HepG2 (cell line): Measurements from ENCODE around the gene FOXK2. TPM values are rescaled to one million over a fixed set of nuclear protein-coding genes. Genes with fewer than 3 reads are reported as not detected.

Experiments used
- ARID2 ChIP-seq: sonication (generic); formaldehyde crosslinking; IDR thresholded peaks from 2 replicates; pipeline ENCODE4 v1.8.1; 2022; ENCODE audit warnings: mild to moderate bottlenecking, missing genetic modification reagents, borderline replicate concordance
- BRCA1 ChIP-seq: sonication (generic); formaldehyde crosslinking; IDR thresholded peaks from 2 replicates; pipeline ENCODE4 v1.4.0; 2020; ENCODE audit warnings: missing genetic modification reagents
- CREM ChIP-seq, 2 experiments: sonication (generic) in 1 of 2; formaldehyde crosslinking in 1 of 2; IDR thresholded peaks; 2 replicates each; pipeline versions ENCODE4 v1.4.0 to v1.6.1; 2016 to 2020; ENCODE audit warnings: antibody characterized with exemption in 1 of 2, mild to moderate bottlenecking in 1 of 2, missing genetic modification reagents in 1 of 2
- EP300 ChIP-seq, 3 experiments: sonication (generic) in 1 of 3; formaldehyde crosslinking in 1 of 3; IDR thresholded peaks; 2 replicates each; pipeline versions ENCODE4 v1.5.1 to v1.6.1; 2011 to 2020; ENCODE audit warnings: low read depth in 2 of 3, low read length in 2 of 3, borderline replicate concordance in 1 of 3, improper control_type of control experiment in 1 of 3, mild to moderate bottlenecking in 1 of 3, missing genetic modification reagents in 1 of 3, moderate library complexity in 1 of 3
- ERF ChIP-seq: IDR thresholded peaks from 2 replicates; pipeline ENCODE4 v1.6.1; 2018; ENCODE audit warnings: missing biosample characterization, missing genetic modification reagents
- FOXK2 ChIP-seq: fragments of 450-650 bp; IDR thresholded peaks from 2 replicates; pipeline ENCODE4 v1.6.1; 2016
- HDAC1 ChIP-seq: sonication (generic); formaldehyde crosslinking; IDR thresholded peaks from 2 replicates; pipeline ENCODE4 v1.5.1; 2020; ENCODE audit warnings: mild to moderate bottlenecking, missing genetic modification reagents
- HNRNPUL1 ChIP-seq: fragments of 200-400 bp; formaldehyde crosslinking; IDR thresholded peaks from 2 replicates; pipeline ENCODE4 v1.6.1; 2017; ENCODE audit warnings: low read depth, mild to moderate bottlenecking, low read length, moderate library complexity
- MIER2 ChIP-seq: IDR thresholded peaks from 2 replicates; pipeline ENCODE4 v1.6.1; 2016; ENCODE audit warnings: missing biosample characterization, missing genetic modification reagents
- NR1H2 ChIP-seq: sonication (generic); formaldehyde crosslinking; IDR thresholded peaks from 2 replicates; pipeline ENCODE4 v1.8.1; 2022; ENCODE audit warnings: low read depth, missing genetic modification reagents, borderline replicate concordance
- ONECUT2 ChIP-seq: sonication (generic); formaldehyde crosslinking; IDR thresholded peaks from 2 replicates; pipeline ENCODE4 v1.4.0; 2020; ENCODE audit warnings: missing genetic modification reagents
- POGZ ChIP-seq: sonication (generic); formaldehyde crosslinking; IDR thresholded peaks from 2 replicates; pipeline ENCODE4 v1.4.0; 2020; ENCODE audit warnings: mild to moderate bottlenecking, missing genetic modification reagents
- POLR2AphosphoS2 ChIP-seq: IDR thresholded peaks from 2 replicates; pipeline ENCODE4 v1.6.1; 2011; ENCODE audit warnings: low read depth, low read length, improper control_type of control experiment
- REL ChIP-seq: sonication (generic); formaldehyde crosslinking; conservative IDR thresholded peaks from 2 replicates; pipeline ENCODE4 v1.8.0; 2022; ENCODE audit warnings: mild to moderate bottlenecking, missing genetic modification reagents, moderate library complexity
- RFX1 ChIP-seq: fragments of 450-650 bp; IDR thresholded peaks from 2 replicates; pipeline ENCODE4 v1.6.1; 2017
- SAP130 ChIP-seq: IDR thresholded peaks from 2 replicates; pipeline ENCODE4 v1.6.1; 2016; ENCODE audit warnings: low read depth
- TCF7L2 ChIP-seq: IDR thresholded peaks from 2 replicates; pipeline ENCODE4 v1.6.1; 2011; ENCODE audit warnings: mild to moderate bottlenecking, low read depth, low read length, moderate library complexity
- ZFP37 ChIP-seq: sonication (generic); formaldehyde crosslinking; IDR thresholded peaks from 2 replicates; pipeline ENCODE4 v1.4.0; 2020; ENCODE audit warnings: missing genetic modification reagents, borderline replicate concordance
- ZNF234 ChIP-seq: sonication (generic); formaldehyde crosslinking; conservative IDR thresholded peaks from 2 replicates; pipeline ENCODE4 v1.5.1; 2020; ENCODE audit warnings: mild to moderate bottlenecking, missing genetic modification reagents
- ZNF543 ChIP-seq: sonication (generic); formaldehyde crosslinking; IDR thresholded peaks from 2 replicates; pipeline ENCODE4 v1.4.0; 2020; ENCODE audit warnings: mild to moderate bottlenecking, missing genetic modification reagents
- ZNF891 ChIP-seq: sonication (generic); formaldehyde crosslinking; IDR thresholded peaks from 2 replicates; pipeline ENCODE4 v1.5.0; 2020; ENCODE audit warnings: mild to moderate bottlenecking, missing genetic modification reagents
- polyA plus RNA-seq, 8 experiments: library from polyadenylated mRNA; depleted of rRNA in 3 of 8; stranded (reverse) in 7 of 8; unstranded in 1 of 8; fragments of >200 nt; fragmentation: Illumina TruSeq in 4 of 8; extraction: Trizol in 4 of 8; gene quantifications; 2 replicates each; pipeline versions ENCODE4 v1.2.1 to v1.2.3, GENCODE V29; 2011 to 2016; ENCODE audit warnings: low read depth in 4 of 8, missing spikeins in 1 of 8, mixed read lengths in 1 of 8; ENCODE audit not compliant: insufficient read depth in 1 of 8
- total RNA-seq, 5 experiments: library from RNA; depleted of rRNA; stranded (reverse); fragments of >200 nt; fragmentation: Illumina TruSeq; extraction: Trizol; gene quantifications; 2 replicates each; pipeline ENCODE4 v1.2.3, GENCODE V29; 2016; ENCODE audit warnings: low read depth in 1 of 5
- TF ChIP-seq, protein P1 (sequence below): IDR thresholded peaks from 2 replicates; pipeline ENCODE4 v1.6.1; 2016; ENCODE audit warnings: low read depth, missing genetic modification reagents, missing compliant biosample characterization
- TF ChIP-seq, protein P2 (sequence below): sonication (generic); formaldehyde crosslinking; IDR thresholded peaks from 2 replicates; pipeline ENCODE4 v1.5.1; 2020; ENCODE audit warnings: missing genetic modification reagents, mild to moderate bottlenecking, borderline replicate concordance

The FOXK2 gene
- total and polyA plus RNA-seq, 2 of the 13 experiments (the other 11 are each of a cell fraction or from before 2014, with no cell fraction given), result 67.1 to 67.2 TPM

DNA sequence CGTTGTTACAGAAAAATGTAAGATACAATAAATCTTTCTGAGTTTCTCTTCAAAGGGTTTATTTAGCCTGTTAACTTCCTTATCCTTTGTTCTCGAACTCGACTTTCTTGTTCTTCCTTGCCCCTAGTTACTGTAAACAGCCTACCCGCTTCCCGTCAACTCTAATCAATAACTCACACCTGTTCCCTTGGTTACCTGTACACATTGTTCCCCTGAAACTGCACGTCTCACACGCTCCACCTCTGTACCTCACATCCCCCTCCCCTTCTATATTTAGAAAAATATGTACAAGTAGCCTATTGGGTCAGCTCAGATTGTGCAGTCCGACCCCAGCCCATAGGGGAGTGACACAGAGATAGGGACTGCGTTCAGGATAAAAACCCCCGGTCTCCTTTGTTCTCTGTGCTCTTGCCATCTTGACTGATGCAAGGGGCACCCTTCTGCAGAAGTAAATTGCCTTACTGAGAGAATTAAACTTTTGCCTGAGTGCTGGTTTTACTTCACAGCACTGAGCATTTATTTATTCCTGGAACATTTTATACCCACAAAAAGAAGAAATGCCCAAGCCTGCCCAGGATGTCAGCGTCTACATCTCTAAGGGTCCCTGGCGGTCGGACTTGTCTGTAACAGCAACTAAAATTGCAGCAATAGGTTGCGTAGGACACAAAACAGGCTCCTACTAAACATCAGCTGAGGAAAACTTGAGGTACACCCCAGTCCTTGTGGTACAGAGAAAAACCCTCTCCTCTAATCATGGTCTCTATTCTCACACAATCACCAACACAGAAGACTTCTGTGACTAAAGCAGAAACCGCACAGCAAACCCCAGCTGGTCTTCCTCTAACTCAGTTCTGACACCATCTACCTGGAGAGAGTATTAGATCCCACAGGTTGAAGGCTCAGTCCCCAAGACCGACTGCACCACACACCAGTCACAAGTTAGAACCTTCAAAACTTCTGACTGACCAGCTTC, 117.4 kb downstream of the FOXK2 start (continued):
- TF ChIP-seq HNRNPUL1 (no peak), SAP130 (CRISPR knock-in tag) (peak; percentile 63), TCF7L2 (no peak), ERF (CRISPR knock-in tag) (no peak), ZNF234 (CRISPR knock-in tag) (no peak), BRCA1 (CRISPR knock-in tag) (no peak), CREM (IDR thresholded peaks at IDR 0.05) (0 out of 2 replicates have a peak, but pooled peaks have one; percentile 15), CREM (CRISPR knock-in tag; IDR thresholded peaks at IDR 0.05) (no peak), NR1H2 (CRISPR knock-in tag) (no peak), EP300 (IDR thresholded peaks at IDR 0.05; ENCODE audit: low read depth in 2 of 2, low read length in 2 of 2) (peak in 1 of 2 experiments; percentile 61; a peak in 1 of 4 replicates), EP300 (CRISPR knock-in tag; IDR thresholded peaks at IDR 0.05; ENCODE audit: borderline replicate concordance) (no peak), ZNF543 (CRISPR knock-in tag) (no peak), ARID2 (CRISPR knock-in tag) (0 out of 2 replicates have a peak, but pooled peaks have one; percentile 43), ZFP37 (no peak), REL (CRISPR knock-in tag) (no peak), HDAC1 (CRISPR knock-in tag) (peak; percentile 69), POGZ (CRISPR knock-in tag) (0 out of 2 replicates have a peak, but pooled peaks have one; percentile 46), POLR2AphosphoS2 (no peak), FOXK2 (peak; percentile 59; the same call in 1 of the 2 replicates), ONECUT2 (peak; percentile 55; the same call in 1 of the 2 replicates), MIER2 (CRISPR knock-in tag) (no peak), RFX1 (peak; percentile 71), ZNF891 (CRISPR knock-in tag) (no peak)
- TF ChIP-seq, protein P1, sequence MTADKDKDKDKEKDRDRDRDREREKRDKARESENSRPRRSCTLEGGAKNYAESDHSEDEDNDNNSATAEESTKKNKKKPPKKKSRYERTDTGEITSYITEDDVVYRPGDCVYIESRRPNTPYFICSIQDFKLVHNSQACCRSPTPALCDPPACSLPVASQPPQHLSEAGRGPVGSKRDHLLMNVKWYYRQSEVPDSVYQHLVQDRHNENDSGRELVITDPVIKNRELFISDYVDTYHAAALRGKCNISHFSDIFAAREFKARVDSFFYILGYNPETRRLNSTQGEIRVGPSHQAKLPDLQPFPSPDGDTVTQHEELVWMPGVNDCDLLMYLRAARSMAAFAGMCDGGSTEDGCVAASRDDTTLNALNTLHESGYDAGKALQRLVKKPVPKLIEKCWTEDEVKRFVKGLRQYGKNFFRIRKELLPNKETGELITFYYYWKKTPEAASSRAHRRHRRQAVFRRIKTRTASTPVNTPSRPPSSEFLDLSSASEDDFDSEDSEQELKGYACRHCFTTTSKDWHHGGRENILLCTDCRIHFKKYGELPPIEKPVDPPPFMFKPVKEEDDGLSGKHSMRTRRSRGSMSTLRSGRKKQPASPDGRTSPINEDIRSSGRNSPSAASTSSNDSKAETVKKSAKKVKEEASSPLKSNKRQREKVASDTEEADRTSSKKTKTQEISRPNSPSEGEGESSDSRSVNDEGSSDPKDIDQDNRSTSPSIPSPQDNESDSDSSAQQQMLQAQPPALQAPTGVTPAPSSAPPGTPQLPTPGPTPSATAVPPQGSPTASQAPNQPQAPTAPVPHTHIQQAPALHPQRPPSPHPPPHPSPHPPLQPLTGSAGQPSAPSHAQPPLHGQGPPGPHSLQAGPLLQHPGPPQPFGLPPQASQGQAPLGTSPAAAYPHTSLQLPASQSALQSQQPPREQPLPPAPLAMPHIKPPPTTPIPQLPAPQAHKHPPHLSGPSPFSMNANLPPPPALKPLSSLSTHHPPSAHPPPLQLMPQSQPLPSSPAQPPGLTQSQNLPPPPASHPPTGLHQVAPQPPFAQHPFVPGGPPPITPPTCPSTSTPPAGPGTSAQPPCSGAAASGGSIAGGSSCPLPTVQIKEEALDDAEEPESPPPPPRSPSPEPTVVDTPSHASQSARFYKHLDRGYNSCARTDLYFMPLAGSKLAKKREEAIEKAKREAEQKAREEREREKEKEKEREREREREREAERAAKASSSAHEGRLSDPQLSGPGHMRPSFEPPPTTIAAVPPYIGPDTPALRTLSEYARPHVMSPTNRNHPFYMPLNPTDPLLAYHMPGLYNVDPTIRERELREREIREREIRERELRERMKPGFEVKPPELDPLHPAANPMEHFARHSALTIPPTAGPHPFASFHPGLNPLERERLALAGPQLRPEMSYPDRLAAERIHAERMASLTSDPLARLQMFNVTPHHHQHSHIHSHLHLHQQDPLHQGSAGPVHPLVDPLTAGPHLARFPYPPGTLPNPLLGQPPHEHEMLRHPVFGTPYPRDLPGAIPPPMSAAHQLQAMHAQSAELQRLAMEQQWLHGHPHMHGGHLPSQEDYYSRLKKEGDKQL (CRISPR knock-in tag), result no peak
- TF ChIP-seq, protein P2, sequence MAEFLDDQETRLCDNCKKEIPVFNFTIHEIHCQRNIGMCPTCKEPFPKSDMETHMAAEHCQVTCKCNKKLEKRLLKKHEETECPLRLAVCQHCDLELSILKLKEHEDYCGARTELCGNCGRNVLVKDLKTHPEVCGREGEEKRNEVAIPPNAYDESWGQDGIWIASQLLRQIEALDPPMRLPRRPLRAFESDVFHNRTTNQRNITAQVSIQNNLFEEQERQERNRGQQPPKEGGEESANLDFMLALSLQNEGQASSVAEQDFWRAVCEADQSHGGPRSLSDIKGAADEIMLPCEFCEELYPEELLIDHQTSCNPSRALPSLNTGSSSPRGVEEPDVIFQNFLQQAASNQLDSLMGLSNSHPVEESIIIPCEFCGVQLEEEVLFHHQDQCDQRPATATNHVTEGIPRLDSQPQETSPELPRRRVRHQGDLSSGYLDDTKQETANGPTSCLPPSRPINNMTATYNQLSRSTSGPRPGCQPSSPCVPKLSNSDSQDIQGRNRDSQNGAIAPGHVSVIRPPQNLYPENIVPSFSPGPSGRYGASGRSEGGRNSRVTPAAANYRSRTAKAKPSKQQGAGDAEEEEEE (CRISPR knock-in tag), result no peak
